NB4 (cell line): ENCODE results near the gene NAALADL2.
"Not testable (repeated sequence)": the region's sequence is repeated elsewhere in the genome, so short reads cannot be mapped to it uniquely, and the experiment has no call there.

ENCODE experiments used
- DNase-seq: peaks from one replicate; pipeline ENCODE4 v3.0.0; 2010; ENCODE audit warnings: low read depth
- H3K4me3 ChIP-seq: one replicate; pipeline ENCODE4 v1.5.1; 2011; ENCODE audit warnings: mild to moderate bottlenecking, low read depth, low read length, moderate library complexity
- CTCF ChIP-seq: IDR thresholded peaks from one replicate; pipeline ENCODE4 v1.5.1; 2012; ENCODE audit warnings: low read depth, low read length
- MYC ChIP-seq: IDR thresholded peaks from 2 replicates; pipeline ENCODE4 v1.6.1; 2011; ENCODE audit warnings: low read depth, low read length
- POLR2A ChIP-seq: IDR thresholded peaks from 2 replicates; pipeline ENCODE4 v1.6.1; 2011; ENCODE audit warnings: mild to moderate bottlenecking; ENCODE audit not compliant: insufficient read length; ENCODE audit errors: extremely low read depth
- TF ChIP-seq, protein P1 (sequence below): IDR thresholded peaks from 2 replicates; pipeline ENCODE4 v1.6.1; 2011; ENCODE audit warnings: low read depth, low read length

The NAALADL2 gene

GRCh38 chr3:175127075-175127662, 268.0 kb downstream of the NAALADL2 start:
- DNase-seq, result no peak
- TF ChIP-seq POLR2A, result no peak
- TF ChIP-seq MYC, result no peak
- TF ChIP-seq, protein P1, sequence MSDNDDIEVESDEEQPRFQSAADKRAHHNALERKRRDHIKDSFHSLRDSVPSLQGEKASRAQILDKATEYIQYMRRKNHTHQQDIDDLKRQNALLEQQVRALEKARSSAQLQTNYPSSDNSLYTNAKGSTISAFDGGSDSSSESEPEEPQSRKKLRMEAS, result no peak
- TF ChIP-seq CTCF, result no peak
- no peak overlapping the region for H3K4me3 ChIP-seq

DNA sequence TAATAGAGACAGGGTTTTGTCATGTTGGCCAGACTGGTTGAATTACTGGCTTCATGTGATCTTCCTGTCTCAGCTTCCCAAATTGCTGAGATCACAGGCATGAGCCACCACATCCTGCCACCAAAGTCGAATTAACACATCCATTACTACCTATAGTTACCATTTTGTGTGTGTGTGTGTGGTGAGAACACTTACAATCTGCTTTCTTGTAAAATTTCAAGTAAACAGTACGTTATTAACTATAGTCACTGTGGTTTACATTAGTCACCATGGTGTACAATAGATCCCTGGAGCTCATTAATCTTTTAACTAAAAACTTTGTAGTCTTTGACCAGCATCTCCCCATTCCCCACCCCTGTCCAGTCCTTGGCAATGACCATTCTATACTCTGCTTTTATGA, 270.0 kb downstream of the NAALADL2 start:
- DNase-seq, result no peak
- TF ChIP-seq POLR2A, result no peak
- TF ChIP-seq, protein P1, result no peak
- TF ChIP-seq CTCF, result no peak
- TF ChIP-seq MYC, result no peak
- no peak overlapping the region for H3K4me3 ChIP-seq

GRCh38 chr3:175129571-175129970, 270.4 kb downstream of the NAALADL2 start:
- TF ChIP-seq MYC (no peak), POLR2A (no peak), CTCF (no peak)
- TF ChIP-seq, protein P1, result no peak
- DNase-seq, result no peak
- H3K4me3 ChIP-seq, result no peak overlapping the region

DNA sequence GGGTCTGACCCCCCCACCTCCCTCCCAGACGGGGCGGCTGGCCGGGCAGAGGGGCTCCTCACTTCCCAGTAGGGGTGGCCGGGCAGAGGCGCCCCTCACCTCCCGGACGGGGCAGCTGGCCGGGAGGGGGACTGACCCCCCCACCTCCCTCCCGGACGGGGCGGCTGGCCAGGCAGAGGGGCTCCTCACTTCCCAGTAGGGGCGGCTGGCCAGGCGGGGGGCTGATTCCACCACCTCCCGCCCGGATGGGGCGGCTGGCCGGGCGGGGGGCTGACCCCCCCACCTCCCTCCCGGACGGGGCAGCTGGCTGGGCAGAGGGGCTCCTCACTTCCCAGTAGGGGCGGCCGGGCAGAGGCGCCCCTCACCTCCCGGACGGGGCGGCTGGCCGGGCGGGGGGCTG, 272.7 kb downstream of the NAALADL2 start:
- not testable (repeated sequence) for DNase-seq, H3K4me3 ChIP-seq

DNA sequence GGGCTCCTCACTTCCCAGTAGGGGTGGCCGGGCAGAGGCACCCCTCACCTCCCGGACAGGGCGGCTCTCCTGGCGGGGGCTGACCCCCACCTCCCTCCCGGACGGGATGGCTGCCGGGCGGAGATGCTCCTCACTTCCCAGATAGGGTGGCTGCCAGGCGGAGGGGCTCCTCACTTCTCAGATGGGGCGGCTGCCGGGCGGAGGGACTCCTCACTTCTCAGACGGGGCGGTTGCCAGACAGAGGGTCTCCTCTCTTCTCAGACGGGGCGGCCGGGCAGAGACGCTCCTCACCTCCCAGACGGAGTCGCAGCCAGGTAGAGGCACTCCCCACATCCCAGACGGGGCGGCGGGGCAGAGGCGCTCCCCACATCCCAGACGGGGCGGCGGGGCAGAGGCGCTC, 273.6 kb downstream of the NAALADL2 start:
- not testable (repeated sequence) for DNase-seq, H3K4me3 ChIP-seq

GRCh38 chr3:175144368-175144767, 285.2 kb downstream of the NAALADL2 start:
- H3K4me3 ChIP-seq, result no peak overlapping the region
- no peak for DNase-seq
- TF ChIP-seq CTCF, result no peak
- TF ChIP-seq MYC, result no peak
- TF ChIP-seq, protein P1, result no peak
- TF ChIP-seq POLR2A, result no peak

GRCh38 chr3:175146258-175146657, 287.1 kb downstream of the NAALADL2 start:
- no peak for TF ChIP-seq CTCF
- TF ChIP-seq MYC, result no peak
- TF ChIP-seq POLR2A, result no peak
- DNase-seq, result no peak
- no peak overlapping the region for H3K4me3 ChIP-seq
